Activated B cell treated with CpG ODN at 0.5 μM for 24 hours (primary cell): ENCODE measurements around the gene AARS2. TPM values are rescaled to one million over a fixed set of nuclear protein-coding genes. Genes with fewer than 3 reads are reported as not detected.

ENCODE experiments used
- ATAC-seq: fragments of 200-7000 bp; cut with Tn5 transposase; one replicate; pipeline ENCODE4 v1.10.0; 2021; ENCODE audit warnings: low read depth, mild to moderate bottlenecking, moderate library complexity
- CTCF ChIA-PET: fragments of 350-600 bp; sonication (Branson Sonifier 250); formaldehyde crosslinking; loops from one replicate; lab custom pipeline; 2021; ENCODE audit warnings: antibody characterized with exemption; lab: Charles Lee
- POLR2A ChIA-PET: fragments of 350-600 bp; sonication (Branson Sonifier 250); formaldehyde crosslinking; loops from one replicate; lab custom pipeline; 2021; ENCODE audit warnings: antibody characterized with exemption; lab: Charles Lee
- DNase-seq: peaks from one replicate; pipeline ENCODE4 v3.0.0; 2022
- H3K27ac Mint-ChIP-seq: one replicate; pipeline ENCODE4 v1.8.0; 2020; ENCODE audit warnings: mixed read lengths
- H3K27me3 Mint-ChIP-seq: one replicate; pipeline ENCODE4 v1.8.0; 2021; ENCODE audit warnings: mixed read lengths
- H3K36me3 Mint-ChIP-seq: one replicate; pipeline ENCODE4 v1.8.0; 2021; ENCODE audit warnings: low read depth, mixed read lengths
- H3K4me1 Mint-ChIP-seq: one replicate; pipeline ENCODE4 v1.8.0; 2021; ENCODE audit warnings: mixed read lengths
- H3K4me3 Mint-ChIP-seq: one replicate; pipeline ENCODE4 v1.8.0; 2020; ENCODE audit warnings: mild to moderate bottlenecking, mixed read lengths
- H3K9me3 Mint-ChIP-seq: one replicate; pipeline ENCODE4 v1.8.0; 2020; ENCODE audit warnings: mixed read lengths
- CTCF ChIP-seq: fragments of 200-600 bp; IDR thresholded peaks from one replicate; pipeline ENCODE4 v1.8.0; 2022; ENCODE audit warnings: antibody characterized with exemption, mild to moderate bottlenecking
- intact Hi-C: fragments of 100-400 bp; cut with micrococcal nuclease; formaldehyde crosslinking; loops from one replicate; pipeline ENCODE4 v1.15.1; 2024
- total RNA-seq: library from RNA; stranded (reverse); gene quantifications from 2 replicates; pipeline ENCODE4 v1.2.3, GENCODE V29; 2022

The AARS2 gene
- total RNA-seq, 1 donor from 2014 or later, result 22.4 TPM

- peaks cover under 1% of the 10 kb centered on the region for H3K4me1 Mint-ChIP-seq
- no peak for DNase-seq
- no peak for ATAC-seq
- H3K36me3 Mint-ChIP-seq, result peaks cover 88% of the 10 kb centered on the region
- POLR2A ChIA-PET, result no interaction called here
- no peak overlapping the region for H3K4me3 Mint-ChIP-seq
- CTCF ChIA-PET, result interaction anchor here (2.5 to 5.7 kb wide), 2 partner anchors 38 to 134 kb away, joined by 21 to 81 read pairs; partner anchors contain the start of gene TMEM151B
- intact Hi-C loops, result no loop called here
- H3K27me3 Mint-ChIP-seq, result no peaks in the 10 kb centered on the region
- no peaks in the 10 kb centered on the region for H3K9me3 Mint-ChIP-seq
- H3K27ac Mint-ChIP-seq, result no peak overlapping the region
- TF ChIP-seq CTCF, result no peak
These were observed 6.4 kb downstream of the AARS2 start for GRCh38 chr6:44306710-44307109.

- Mint-ChIP-seq H3K9me3 (no peaks in the 10 kb centered on the region), H3K27me3 (no peaks in the 10 kb centered on the region), H3K36me3 (peaks cover 90% of the 10 kb centered on the region), H3K4me1 (no peaks in the 10 kb centered on the region), H3K27ac (no peak overlapping the region), H3K4me3 (no peak overlapping the region)
- ChIA-PET POLR2A (interaction anchor here (0.6 to 1.4 kb wide), 6 partner anchors 10 to 590 kb away, joined by 3 to 8 read pairs (median 4); partner anchors contain the start of gene HSP90AB1), CTCF (interaction anchor here (0.7 to 5.7 kb wide), 13 partner anchors 8 to 210 kb away, joined by 3 to 81 read pairs (median 5); partner anchors contain the start of genes AARS2 and TMEM151B)
- DNase-seq (no peak), ATAC-seq (no peak)
- TF ChIP-seq CTCF, result no peak
- intact Hi-C loops, result no loop called here
These were observed 7.9 kb downstream of the AARS2 start for GRCh38 chr6:44305200-44305725.

- peak; percentile 93 for ATAC-seq
- Mint-ChIP-seq H3K4me1 (no peaks in the 10 kb centered on the region), H3K36me3 (peaks cover 90% of the 10 kb centered on the region), H3K9me3 (no peaks in the 10 kb centered on the region), H3K4me3 (no peak overlapping the region), H3K27me3 (no peaks in the 10 kb centered on the region), H3K27ac (no peak overlapping the region)
- intact Hi-C loops, result loop anchor here (1.0 kb wide), 2 partner anchors 36 to 132 kb away; no protein-coding TSS in a partner anchor
- TF ChIP-seq CTCF, result peak; percentile 33
- peak; percentile 47 for DNase-seq
- ChIA-PET POLR2A (interaction anchor here (1.0 to 1.4 kb wide), 5 partner anchors 10 to 208 kb away, joined by 3 to 8 read pairs (median 5); partner anchors contain the start of gene HSP90AB1), CTCF (interaction anchor here (0.7 to 5.7 kb wide), 13 partner anchors 8 to 209 kb away, joined by 3 to 81 read pairs (median 5); partner anchors contain the start of genes AARS2 and TMEM151B)
These were observed 8.6 kb downstream of the AARS2 start for GRCh38 chr6:44304282-44305199.

- Mint-ChIP-seq H3K4me1 (no peaks in the 10 kb centered on the region), H3K27ac (no peak overlapping the region), H3K4me3 (no peak overlapping the region), H3K36me3 (peaks cover 85% of the 10 kb centered on the region), H3K9me3 (no peaks in the 10 kb centered on the region), H3K27me3 (no peaks in the 10 kb centered on the region)
- DNase-seq, result no peak
- ATAC-seq, result no peak
- intact Hi-C loops, result loop anchor here (1.0 kb wide), 2 partner anchors 36 to 132 kb away; no protein-coding TSS in a partner anchor
- TF ChIP-seq CTCF, result no peak
- POLR2A ChIA-PET, result no interaction called here
- CTCF ChIA-PET, result interaction anchor here (0.7 to 5.7 kb wide), 6 partner anchors 9 to 209 kb away, joined by 3 to 81 read pairs (median 4); partner anchors contain the start of genes AARS2 and TMEM151B
These were observed 9.3 kb downstream of the AARS2 start for GRCh38 chr6:44303842-44304241.
